CD4-positive, alpha-beta T cell treated with Interleukin-21 for 1 hour (primary cell): ENCODE data around the gene ZSWIM3.
A peak's percentile ranks its signal among the peaks of the same experiment; 100 is the strongest.
"Not testable (repeated sequence)": the region's sequence is repeated elsewhere in the genome, so short reads cannot be mapped to it uniquely, and the experiment has no call there.

Experiments used
- DNase-seq: peaks from one replicate; pipeline ENCODE4 v3.0.0-alpha.2; 2020

The ZSWIM3 gene

GRCh38 chr20:45857114-45857881 is at the start of gene ZSWIM3, which contains the start of gene ACOT8:
ZSWIM3 (plus strand) TSS chr20:45857614; CDS start chr20:45857826, 212 bp downstream.
ACOT8 (minus strand) TSS chr20:45857392; CDS start chr20:45857315, 77 bp downstream.
- DNase-seq = peak; percentile 100

GRCh38 chr20:45810191-45810970 is 47.0 kb upstream of the ZSWIM3 start:
- no peak for DNase-seq

DNA sequence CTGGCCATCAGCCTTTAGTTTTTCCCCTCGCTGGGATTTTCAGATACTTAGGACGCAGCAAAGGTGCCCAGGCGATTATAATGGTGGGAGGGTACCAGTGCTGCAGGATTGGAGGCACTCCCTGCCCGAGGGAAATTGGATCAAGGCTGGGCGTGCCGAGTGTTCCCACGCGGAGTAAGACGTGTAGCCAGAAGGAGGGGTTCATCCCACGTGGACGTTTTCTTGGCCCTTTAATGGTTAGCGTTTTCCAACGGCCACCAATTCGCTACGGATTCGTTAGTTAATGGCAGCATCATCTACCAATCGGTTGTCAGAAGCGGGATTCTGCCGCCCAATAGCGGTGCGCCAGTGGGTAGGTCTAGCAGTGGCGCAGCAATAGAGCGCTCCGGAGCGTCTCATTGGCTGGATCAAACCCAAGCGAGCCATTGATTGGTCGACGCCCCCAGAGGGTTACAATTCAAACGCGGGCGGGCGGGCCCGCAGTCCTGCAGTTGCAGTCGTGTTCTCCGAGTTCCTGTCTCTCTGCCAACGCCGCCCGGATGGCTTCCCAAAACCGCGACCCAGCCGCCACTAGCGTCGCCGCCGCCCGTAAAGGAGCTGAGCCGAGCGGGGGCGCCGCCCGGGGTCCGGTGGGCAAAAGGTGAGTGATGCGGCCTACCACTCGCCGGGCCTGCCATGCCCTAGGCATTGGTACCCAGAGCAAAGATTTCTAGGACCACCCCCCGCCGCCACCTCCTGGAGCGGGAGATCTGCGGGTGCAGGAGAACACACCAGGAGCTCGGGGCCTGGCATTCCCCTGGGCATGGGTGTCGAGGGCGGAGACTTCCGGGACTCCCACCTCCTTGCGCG is 45.0 kb upstream of the ZSWIM3 start, which contains the start of gene UBE2C:
Gene UBE2C, plus strand, starts transcription at position 488 of the 849 bp plus-strand sequence. Its CDS starts 52 bp downstream, at position 540.
- DNase-seq = peak; percentile 98

DNA sequence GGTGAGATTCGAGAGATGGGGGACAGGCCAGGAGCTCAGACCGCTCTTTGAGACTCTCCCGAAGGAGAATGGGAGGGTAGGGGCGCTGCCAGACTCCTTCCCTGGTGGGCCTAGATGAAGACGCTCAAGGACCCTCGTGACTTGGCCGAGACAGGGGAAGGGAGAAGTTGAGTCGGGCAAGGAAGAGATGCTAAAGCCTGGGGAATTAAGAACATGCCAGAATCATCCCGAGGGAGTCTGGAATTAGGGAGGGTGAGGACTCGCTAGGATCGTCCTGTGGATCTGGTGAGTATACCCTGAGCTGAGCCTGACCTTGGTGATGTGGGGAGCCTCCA is 44.4 kb upstream of the ZSWIM3 start:
- no peak for DNase-seq

DNA sequence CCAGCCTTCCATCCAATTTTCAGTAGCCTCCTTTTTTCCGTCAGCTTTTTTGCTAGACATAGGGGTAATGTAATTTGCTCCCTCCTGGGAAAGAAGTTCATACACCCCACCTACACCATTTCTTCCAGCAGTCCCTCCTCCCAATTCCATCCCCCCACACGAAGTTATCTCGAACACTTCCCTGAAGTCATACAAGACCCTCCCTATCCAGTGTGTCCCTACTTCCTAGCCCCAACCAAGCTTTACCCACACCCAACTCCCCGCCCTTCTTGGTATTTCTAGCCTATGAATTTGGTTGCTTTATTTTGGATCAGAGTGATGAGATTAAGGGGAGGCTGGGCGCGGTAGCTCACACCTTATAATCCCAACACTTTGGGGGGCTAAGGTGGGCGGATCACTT is 43.9 kb upstream of the ZSWIM3 start:
- DNase-seq = no peak

DNA sequence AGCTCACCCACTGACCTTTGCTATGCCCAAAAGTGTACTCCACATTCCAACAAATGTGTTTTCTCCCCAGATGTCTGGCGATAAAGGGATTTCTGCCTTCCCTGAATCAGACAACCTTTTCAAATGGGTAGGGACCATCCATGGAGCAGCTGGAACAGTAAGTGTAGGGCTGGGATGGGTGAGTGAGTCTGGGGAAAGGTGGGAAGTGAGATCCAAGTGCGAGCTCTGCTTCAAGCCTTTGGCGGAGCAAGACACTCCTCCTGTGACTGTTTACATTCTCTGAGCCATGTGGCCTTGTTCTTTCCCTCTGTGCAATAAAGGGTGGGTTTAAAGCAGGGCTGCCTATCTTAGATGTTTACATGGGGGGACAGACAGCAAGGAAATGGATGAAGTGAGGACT is 43.1 kb upstream of the ZSWIM3 start:
- no peak for DNase-seq

DNA sequence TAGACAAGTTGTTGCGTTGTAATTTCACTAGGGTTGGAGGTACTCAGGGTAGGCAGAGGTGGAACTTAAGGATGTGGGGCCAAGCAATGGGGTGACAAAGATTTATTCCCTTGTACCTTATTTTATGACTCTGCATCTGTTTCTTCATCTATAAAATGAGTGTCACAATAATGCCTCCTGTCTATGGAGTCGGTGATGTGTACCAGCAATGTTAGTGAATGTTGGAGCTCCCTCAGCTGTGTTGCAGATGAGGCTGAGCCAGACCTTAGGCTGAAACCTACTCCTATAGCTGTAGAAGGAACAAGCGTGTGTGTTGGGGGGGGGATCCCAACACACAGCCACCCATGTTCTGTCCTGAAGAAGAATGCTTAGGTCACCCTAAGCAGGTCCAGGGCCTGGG is 40.5 kb upstream of the ZSWIM3 start:
- no peak for DNase-seq

DNA sequence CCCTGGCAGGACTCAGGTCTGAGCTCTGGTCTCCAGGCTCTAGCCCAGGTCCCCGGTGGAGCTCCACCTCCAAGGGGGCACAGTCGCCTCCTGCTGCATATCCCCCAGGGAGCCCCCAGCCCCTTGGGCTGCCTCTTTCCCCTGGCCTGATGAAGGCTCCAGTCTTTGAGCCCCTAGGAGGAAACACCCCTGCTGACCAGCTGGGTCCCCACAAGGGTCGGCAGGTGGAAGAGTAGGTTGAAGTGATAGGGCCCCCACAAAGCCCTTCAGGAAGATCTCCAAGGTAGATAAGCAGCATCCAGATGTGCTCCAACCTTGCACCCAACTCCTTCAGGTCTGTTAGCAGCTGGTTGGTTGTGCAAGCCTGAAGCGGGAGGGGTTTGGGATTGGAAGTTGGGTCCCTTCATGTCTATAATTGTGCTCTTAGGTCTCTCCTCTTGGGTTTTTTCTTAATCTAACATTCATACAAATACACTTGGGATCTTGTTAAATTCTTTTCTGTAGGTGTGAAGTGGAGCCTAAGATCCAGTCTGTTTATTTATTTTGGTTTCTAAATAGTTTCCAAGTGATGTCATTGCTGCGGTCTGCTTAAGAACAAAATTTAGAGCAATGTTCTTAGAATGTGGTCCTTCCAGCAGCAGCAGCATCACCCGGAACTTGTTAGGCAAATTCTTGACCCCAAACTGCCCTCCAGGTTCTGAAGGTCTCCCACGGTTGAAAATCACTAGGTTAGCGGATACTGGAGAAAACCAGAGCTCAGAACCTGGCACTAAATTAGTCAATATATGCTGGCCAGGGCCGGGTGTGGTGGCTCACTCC is 39.8 kb upstream of the ZSWIM3 start:
- DNase-seq = no peak

DNA sequence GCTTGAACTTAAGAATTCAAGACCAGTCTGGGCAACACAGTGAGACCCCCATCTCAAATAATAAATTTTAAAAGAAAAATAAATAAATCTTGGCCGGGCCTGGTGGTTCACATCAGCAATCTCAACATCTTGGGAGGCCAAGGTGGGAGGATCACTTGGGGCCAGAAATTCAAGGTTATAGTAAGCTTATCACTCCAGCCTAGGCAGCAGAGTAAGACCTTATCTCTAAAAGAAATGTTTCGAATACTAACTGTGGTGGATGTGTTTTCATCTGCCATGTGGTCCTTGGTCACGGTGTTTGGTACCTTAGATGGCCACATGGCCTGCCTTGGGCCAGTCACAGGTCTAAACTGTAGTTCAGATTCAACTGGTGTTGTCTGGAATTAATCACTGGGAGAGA is 39.2 kb upstream of the ZSWIM3 start:
- DNase-seq = no peak

GRCh38 chr20:45819466-45819865 is 37.9 kb upstream of the ZSWIM3 start:
- DNase-seq = no peak

DNA sequence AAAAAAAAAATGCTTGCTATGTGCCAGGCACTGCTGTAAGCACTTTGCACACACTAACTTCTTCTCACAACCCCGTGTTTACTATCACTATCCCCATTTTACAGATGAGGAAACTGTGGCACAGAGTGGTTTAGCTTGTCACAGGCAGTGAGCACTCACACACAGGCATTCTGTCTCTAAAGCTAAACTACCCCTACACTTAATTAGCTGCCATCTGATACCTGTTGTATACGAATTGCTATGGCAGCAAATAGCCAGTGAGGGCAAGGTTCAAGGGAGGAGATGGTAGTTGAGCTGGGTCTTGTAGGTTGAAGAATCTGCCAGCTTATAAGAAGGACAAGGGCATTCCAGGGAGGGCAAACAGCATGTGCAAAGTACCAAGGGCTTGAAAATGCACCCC is 35.5 kb upstream of the ZSWIM3 start:
- no peak for DNase-seq

DNA sequence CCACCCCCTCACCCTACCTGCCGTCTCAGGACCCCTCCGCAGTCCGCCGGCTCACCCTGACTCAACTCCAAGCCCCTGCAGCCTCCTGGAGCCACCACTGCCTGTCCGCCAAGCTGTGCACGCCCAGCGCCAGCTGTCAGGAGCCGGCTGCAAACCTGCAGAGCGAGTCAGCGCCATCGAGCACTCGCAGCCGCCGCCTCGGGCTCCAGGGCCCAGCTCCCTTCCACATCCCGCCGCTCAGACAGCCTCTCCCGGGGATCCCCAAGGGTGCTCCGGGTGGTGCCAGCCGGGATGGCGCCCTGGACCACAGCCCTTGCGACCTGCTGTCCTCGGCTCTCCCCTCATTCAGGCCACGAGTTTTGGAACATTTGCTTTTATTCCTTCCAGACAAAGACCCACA is 34.6 kb upstream of the ZSWIM3 start:
- no peak for DNase-seq

- DNase-seq = peak; percentile 60
Observed at GRCh38 chr20:45823949-45824835, 33.2 kb upstream of the ZSWIM3 start.

DNA sequence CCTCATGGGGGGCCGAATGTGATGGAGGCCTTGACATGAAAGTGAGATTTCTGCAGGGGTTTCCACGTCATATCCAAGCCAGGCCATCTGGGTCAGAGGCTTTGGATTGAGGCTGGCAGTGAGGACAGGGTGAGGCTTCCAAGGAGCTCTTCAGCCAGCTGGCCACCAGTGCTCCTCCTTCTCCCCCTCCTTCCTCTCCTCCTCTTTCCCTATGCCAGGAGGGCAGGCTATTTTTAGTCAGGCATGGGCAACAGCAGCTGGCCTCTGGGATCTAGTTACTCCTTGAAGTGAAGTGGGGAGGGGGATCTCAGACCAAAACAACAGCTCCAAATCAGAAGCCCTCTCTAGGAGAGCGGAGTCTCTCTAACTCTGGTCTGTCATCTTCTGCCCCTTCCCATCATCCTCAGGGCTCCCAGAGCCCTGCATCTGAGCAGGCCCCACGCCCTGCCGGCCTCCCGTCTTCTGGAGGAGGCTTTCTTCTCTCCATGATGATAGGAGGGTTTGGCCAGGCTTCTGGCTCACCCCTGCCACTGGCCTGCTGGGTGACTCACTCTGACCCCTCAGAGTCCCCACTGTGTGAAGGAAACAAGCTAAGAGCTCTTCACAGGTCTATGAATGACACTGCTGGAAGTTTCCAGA is 30.9 kb upstream of the ZSWIM3 start:
- no peak for DNase-seq

DNA sequence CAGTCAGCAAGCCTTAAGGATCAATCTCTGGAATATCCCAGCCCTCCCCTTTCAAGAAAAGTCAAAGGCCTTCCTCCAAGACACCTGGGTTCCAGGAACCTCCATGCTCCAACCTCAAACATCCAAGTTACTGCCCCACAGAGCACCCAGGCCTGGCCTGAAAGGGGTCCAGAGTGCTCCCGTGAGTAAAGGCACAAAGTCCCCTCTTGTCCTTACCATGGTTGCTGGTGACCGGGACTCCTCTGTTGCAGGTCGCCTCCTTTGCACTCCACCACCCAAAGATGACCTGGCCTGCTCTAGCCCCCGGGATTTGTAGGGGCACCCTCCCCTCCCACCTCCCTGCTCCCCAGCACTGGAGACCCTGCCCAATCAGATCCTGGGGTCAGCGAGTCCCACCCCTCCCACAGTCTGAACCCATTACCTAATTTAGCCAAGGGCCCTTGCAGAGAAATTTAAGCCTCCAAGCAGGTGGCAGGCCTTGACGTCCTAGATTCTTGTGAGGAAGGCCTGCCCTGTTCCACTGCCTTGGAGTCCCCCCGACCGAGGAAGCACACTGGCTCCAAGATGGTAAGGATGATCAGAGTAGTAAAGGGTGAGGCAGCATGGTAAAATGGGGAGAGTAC is 30.3 kb upstream of the ZSWIM3 start, which contains the start of gene TNNC2:
Gene TNNC2, minus strand, starts transcription at position 283 of the 623 bp plus-strand sequence. Its CDS starts 64 bp downstream, at position 219.
- no peak for DNase-seq

DNA sequence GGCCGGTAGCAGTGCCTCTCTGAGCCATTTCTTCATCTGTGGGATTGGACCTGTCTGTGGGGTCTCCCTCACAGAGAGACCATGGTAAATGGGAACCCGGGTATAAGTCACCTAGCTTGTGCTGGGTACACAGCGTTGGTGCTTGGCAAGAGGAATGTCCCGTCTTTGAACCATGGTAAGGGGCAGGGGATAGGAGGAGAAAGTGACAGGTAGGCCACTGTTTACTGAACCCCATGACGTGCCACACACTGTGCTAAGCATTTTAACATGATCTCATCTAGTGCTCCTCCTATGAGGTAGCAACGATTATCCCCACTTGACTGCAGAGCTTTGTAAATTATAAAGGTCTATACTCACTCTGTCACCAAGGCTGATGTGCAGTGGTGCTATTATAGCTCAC is 29.7 kb upstream of the ZSWIM3 start:
- no peak for DNase-seq

DNA sequence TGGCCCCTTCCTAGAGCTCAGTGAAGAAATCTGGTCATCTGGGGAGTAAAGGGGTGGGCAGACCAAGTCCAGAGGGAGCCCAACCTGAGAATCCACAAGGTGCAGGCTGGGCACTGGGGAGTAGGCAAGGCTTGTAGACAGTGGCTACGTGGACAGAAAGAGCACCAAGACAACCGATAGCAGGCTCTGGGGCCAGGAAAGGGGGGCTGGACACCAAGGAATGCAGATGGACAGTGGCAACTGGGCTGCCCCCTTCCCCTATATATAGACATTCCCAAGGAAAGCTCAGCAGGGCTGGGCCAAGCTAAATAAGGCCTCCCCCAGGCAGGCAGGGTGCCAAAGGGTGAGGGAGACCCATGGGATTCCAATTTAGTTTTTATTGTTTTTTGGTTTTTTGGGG is 28.8 kb upstream of the ZSWIM3 start:
- DNase-seq = no peak

DNA sequence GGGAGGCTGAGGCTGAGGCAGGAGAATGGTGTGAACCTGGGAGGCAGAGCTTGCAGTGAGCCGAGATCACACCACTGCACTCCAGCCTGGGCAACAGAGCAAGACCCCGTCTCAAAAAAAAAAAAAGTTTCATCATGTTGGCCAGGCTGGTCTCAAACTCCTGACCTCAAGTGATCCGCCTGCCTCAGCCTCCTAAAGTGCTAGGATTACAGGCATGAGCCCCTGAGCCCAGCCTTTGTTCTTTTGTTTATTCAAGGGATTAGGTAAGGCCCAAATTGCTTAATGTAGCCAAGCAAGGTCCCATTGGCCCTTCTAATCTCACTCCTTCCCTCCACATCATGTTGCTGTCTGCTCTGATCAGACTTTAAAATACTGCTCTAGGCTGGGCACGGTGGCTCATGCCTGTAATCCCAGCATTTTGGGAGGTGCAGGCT is 27.7 kb upstream of the ZSWIM3 start:
- not testable (repeated sequence) for DNase-seq

DNA sequence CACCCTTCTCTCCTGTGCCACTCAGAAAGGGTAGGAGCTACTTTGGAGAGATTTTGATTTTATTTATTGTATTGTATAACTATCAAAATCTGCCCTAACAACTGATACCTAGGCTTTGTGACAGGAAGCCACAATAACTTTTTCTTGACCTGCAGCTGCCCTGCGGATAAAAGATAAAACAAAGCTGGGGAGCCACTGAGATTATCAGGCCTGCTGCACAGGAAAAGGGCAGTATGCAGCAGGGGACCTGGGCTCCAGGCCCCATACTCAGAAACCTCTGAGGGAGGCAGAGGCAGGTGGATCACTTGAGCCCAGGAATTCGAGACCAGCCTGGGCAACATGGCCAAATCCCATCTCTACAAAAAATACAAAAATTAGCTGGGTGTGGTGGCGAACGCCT is 24.8 kb upstream of the ZSWIM3 start:
- no peak for DNase-seq
